ENCODE results near the gene KCNH3. TPM values are rescaled to one million over a fixed set of nuclear protein-coding genes. Genes with fewer than 3 reads are reported as not detected.

Gene KCNH3
- total and polyA plus RNA-seq, 2 of the 8 experiments (the other 6 are each of a cell fraction or from before 2014, with no cell fraction given): 0.24 to 0.50 TPM

- no peak for TF ChIP-seq CHD7 (IDR thresholded peaks at IDR 0.05; ENCODE audit: insufficient replicate concordance, low read length)
- TF ChIP-seq CTBP2 (IDR thresholded peaks at IDR 0.05; ENCODE audit: borderline replicate concordance, insufficient read depth, insufficient read length, low read length): no peak
- no peak for TF ChIP-seq SP2 (IDR thresholded peaks at IDR 0.05; ENCODE audit: low read length)
- no peak for TF ChIP-seq E2F6 (IDR thresholded peaks at IDR 0.05)
- no peak for TF ChIP-seq BACH1 (IDR thresholded peaks at IDR 0.05; ENCODE audit: low read length)
- no peak for TF ChIP-seq EZH2 (IDR thresholded peaks at IDR 0.05; ENCODE audit: low read depth, low read length, severe bottlenecking)
Measured at GRCh38 chr12:49502590-49502989, 36.2 kb upstream of the KCNH3 start (continued).

Measured in H1 (cell line).